SU-DHL-6 (cell line): Measurements from ENCODE around the gene RAB20.

Experiments
- H2AFZ ChIP-seq: fragments of 200-600 bp; sonication (generic); 2 replicates; pipeline ENCODE4 v1.6.1; 2014; ENCODE audit warnings: low read depth, mild to moderate bottlenecking, moderate library complexity, mixed read lengths, antibody characterized with exemption, low read length; ENCODE audit not compliant: severe bottlenecking
- H3F3A ChIP-seq: fragments of 200-600 bp; shearing (Covaris generic); 2 replicates; pipeline ENCODE4 v1.6.0; 2016; ENCODE audit warnings: antibody characterized with exemption, mild to moderate bottlenecking; ENCODE audit not compliant: insufficient read depth
- H3K27ac ChIP-seq: fragments of 200-600 bp; sonication (generic); 2 replicates; pipeline ENCODE4 v1.5.1; 2016; ENCODE audit warnings: low read depth, mild to moderate bottlenecking, low read length, moderate library complexity, mixed read lengths
- H3K27me3 ChIP-seq: fragments of 200-600 bp; sonication (generic), shearing (Covaris generic); 2 replicates; pipeline ENCODE4 v1.6.0; 2014; ENCODE audit warnings: mild to moderate bottlenecking, low read length
- H3K36me3 ChIP-seq: fragments of 200-600 bp; sonication (generic); 2 replicates; pipeline ENCODE4 v1.6.1; 2014; ENCODE audit warnings: mild to moderate bottlenecking, low read length, mixed read lengths
- H3K4me2 ChIP-seq: fragments of 300-600, 200-600 bp; shearing (Covaris generic), sonication (generic); 2 replicates; pipeline ENCODE4 v1.6.0; 2014; ENCODE audit warnings: low read length, low read depth, mild to moderate bottlenecking; ENCODE audit not compliant: poor library complexity, severe bottlenecking
- H3K4me3 ChIP-seq: fragments of 200-600 bp; sonication (generic); 2 replicates; pipeline ENCODE4 v1.5.1; 2014; ENCODE audit warnings: antibody characterized with exemption, low read length, mild to moderate bottlenecking, mixed read lengths; ENCODE audit not compliant: insufficient read depth, poor library complexity, severe bottlenecking
- H3K79me2 ChIP-seq: fragments of 200-600 bp; sonication (generic); 2 replicates; pipeline ENCODE4 v1.6.1; 2014; ENCODE audit warnings: mild to moderate bottlenecking, low read length, moderate library complexity; ENCODE audit not compliant: insufficient read depth
- H3K9ac ChIP-seq: fragments of 200-600 bp; sonication (generic); 2 replicates; pipeline ENCODE4 v1.7.0; 2014; ENCODE audit warnings: mild to moderate bottlenecking, low read length
- H3K9me2 ChIP-seq: fragments of 200-600 bp; sonication (generic); replicated peaks from 2 replicates; pipeline ENCODE4 v1.6.1; 2014; ENCODE audit warnings: low read length; ENCODE audit not compliant: insufficient read depth
- H3K9me3 ChIP-seq: fragments of 200-600 bp; sonication (generic); 2 replicates; pipeline ENCODE4 v1.6.1; 2014; ENCODE audit warnings: low read length, mixed read lengths; ENCODE audit not compliant: insufficient read depth
- H4K20me1 ChIP-seq: fragments of 200-600 bp; sonication (generic); 2 replicates; pipeline ENCODE4 v1.6.1; 2014; ENCODE audit warnings: low read depth, mild to moderate bottlenecking, antibody characterized with exemption, low read length, moderate library complexity, mixed read lengths
- CTCF ChIP-seq: fragments of 200-600 bp; sonication (generic); IDR thresholded peaks from one replicate; pipeline ENCODE4 v1.5.1; 2017; ENCODE audit warnings: antibody characterized with exemption, mild to moderate bottlenecking, low read length, moderate library complexity; ENCODE audit not compliant: insufficient read depth, poor library complexity, severe bottlenecking
- EZH2phosphoT487 ChIP-seq: fragments of 200-600 bp; sonication (generic), shearing (Covaris generic); conservative IDR thresholded peaks from 2 replicates; pipeline ENCODE4 v1.6.1; 2018; ENCODE audit warnings: mild to moderate bottlenecking, antibody characterized with exemption, low read length, moderate library complexity, mixed read lengths

The RAB20 gene

GRCh38 chr13:110503979-110504499 lies 57.5 kb downstream of the RAB20 start:
- Histone ChIP-seq H3K27me3 (no peaks in the 10 kb centered on the region), H3K9ac (no peak overlapping the region), H3K9me2 (no peaks in the 10 kb centered on the region), H3F3A (no peaks in the 10 kb centered on the region), H3K9me3 (no peaks in the 10 kb centered on the region), H3K79me2 (no peaks in the 10 kb centered on the region), H2AFZ (no peak overlapping the region), H3K4me2 (no peak overlapping the region), H4K20me1 (no peaks in the 10 kb centered on the region), H3K4me3 (no peak overlapping the region), H3K36me3 (no peaks in the 10 kb centered on the region), H3K27ac (no peak overlapping the region)
- no peak for TF ChIP-seq CTCF
- no peak for TF ChIP-seq EZH2phosphoT487

GRCh38 chr13:110503037-110503901 lies 58.3 kb downstream of the RAB20 start:
- H3K27me3 ChIP-seq: no peaks in the 10 kb centered on the region
- no peaks in the 10 kb centered on the region for H4K20me1 ChIP-seq
- H3K9me2 ChIP-seq: no peaks in the 10 kb centered on the region
- no peaks in the 10 kb centered on the region for H3K36me3 ChIP-seq
- no peak overlapping the region for H3K4me2 ChIP-seq
- H2AFZ ChIP-seq: no peak overlapping the region
- H3K9ac ChIP-seq: no peak overlapping the region
- H3K9me3 ChIP-seq: no peaks in the 10 kb centered on the region
- H3K79me2 ChIP-seq: no peaks in the 10 kb centered on the region
- no peaks in the 10 kb centered on the region for H3F3A ChIP-seq
- TF ChIP-seq EZH2phosphoT487 (no peak), CTCF (no peak)
- H3K27ac ChIP-seq: no peak overlapping the region
- H3K4me3 ChIP-seq: no peak overlapping the region

- Histone ChIP-seq H3K36me3 (no peaks in the 10 kb centered on the region), H3K4me2 (no peak overlapping the region), H3K79me2 (no peaks in the 10 kb centered on the region), H4K20me1 (no peaks in the 10 kb centered on the region), H2AFZ (no peak overlapping the region), H3K4me3 (no peak overlapping the region), H3K27me3 (no peaks in the 10 kb centered on the region), H3K9me3 (no peaks in the 10 kb centered on the region), H3F3A (no peaks in the 10 kb centered on the region), H3K9me2 (no peaks in the 10 kb centered on the region), H3K9ac (no peak overlapping the region), H3K27ac (no peak overlapping the region)
- TF ChIP-seq EZH2phosphoT487 (no peak), CTCF (no peak)
Observed at GRCh38 chr13:110501188-110501587, 60.3 kb downstream of the RAB20 start.
